Liver (tissue), 9 donors: ENCODE data around the gene PCSK1. TPM values are rescaled to one million over a fixed set of nuclear protein-coding genes. Genes with fewer than 3 reads are reported as not detected.

Source experiments
- DNase-seq: peaks from one replicate; pipeline ENCODE4 v3.0.0-alpha.2; 2017; ENCODE audit warnings: low spot score
- H3K27ac ChIP-seq, 2 donors: one replicate each; pipeline ENCODE4 v1.7.0; 2013; ENCODE audit warnings: inconsistent platforms in 2 of 2, low read length in 2 of 2, control low read depth in 1 of 2, low read depth in 1 of 2, mild to moderate bottlenecking in 1 of 2
- H3K27me3 ChIP-seq, 4 donors: one replicate each; pipeline versions ENCODE4 v1.6.1 to v1.7.0; 2013; ENCODE audit warnings: low read length in 3 of 4, inconsistent platforms in 1 of 4, mild to moderate bottlenecking in 1 of 4, moderate library complexity in 1 of 4; ENCODE audit not compliant: control insufficient read depth in 4 of 4, insufficient read depth in 4 of 4
- H3K36me3 ChIP-seq, 4 donors: one replicate each; pipeline versions ENCODE4 v1.6.1 to v1.7.0; 2013; ENCODE audit warnings: low read length in 3 of 4, mild to moderate bottlenecking in 3 of 4, low read depth in 1 of 4, moderate library complexity in 1 of 4; ENCODE audit not compliant: control insufficient read depth in 4 of 4, insufficient read depth in 3 of 4
- H3K4me1 ChIP-seq, 4 donors: one replicate each; pipeline versions ENCODE4 v1.6.1 to v1.7.0; 2013; ENCODE audit warnings: low read length in 3 of 4, mild to moderate bottlenecking in 3 of 4, moderate library complexity in 1 of 4; ENCODE audit not compliant: control insufficient read depth in 4 of 4, insufficient read depth in 4 of 4
- H3K4me3 ChIP-seq, 3 donors: one replicate each; pipeline versions ENCODE4 v1.6.1 to v1.7.0; 2013; ENCODE audit warnings: low read length in 3 of 3, control low read depth in 1 of 3, low read depth in 1 of 3, mild to moderate bottlenecking in 1 of 3
- H3K9ac ChIP-seq, 2 donors: one replicate each; pipeline ENCODE4 v1.7.0; 2013; ENCODE audit warnings: low read length in 2 of 2, mild to moderate bottlenecking in 2 of 2, moderate library complexity in 2 of 2, control low read depth in 1 of 2, low read depth in 1 of 2
- H3K9me3 ChIP-seq, 4 donors: one replicate each; pipeline versions ENCODE4 v1.6.1 to v1.7.0; 2013; ENCODE audit warnings: low read length in 3 of 4; ENCODE audit not compliant: control insufficient read depth in 4 of 4
- ATF3 ChIP-seq: IDR thresholded peaks from 2 replicates; pipeline ENCODE4 v1.6.1; 2016; ENCODE audit warnings: antibody characterized with exemption
- CTCF ChIP-seq: fragments of 150-350 bp; IDR thresholded peaks from 2 replicates; pipeline ENCODE4 v1.5.1; 2017; ENCODE audit warnings: improper control_type of control experiment, low read depth, low read length; ENCODE audit not compliant: missing input control
- EGR1 ChIP-seq, 2 donors: IDR thresholded peaks; 2 replicates each; pipeline ENCODE4 v1.6.1; 2016 to 2018; ENCODE audit warnings: antibody characterized with exemption in 2 of 2, low read depth in 2 of 2
- FOXA1 ChIP-seq: IDR thresholded peaks from 2 replicates; pipeline ENCODE4 v1.6.1; 2016; ENCODE audit warnings: antibody characterized with exemption
- FOXA2 ChIP-seq: IDR thresholded peaks from 2 replicates; pipeline ENCODE4 v1.6.1; 2016; ENCODE audit warnings: antibody characterized with exemption
- HNF4A ChIP-seq, 2 donors: conservative IDR thresholded peaks; 2 replicates each; pipeline ENCODE4 v1.6.1; 2016; ENCODE audit warnings: antibody characterized with exemption in 2 of 2, mild to moderate bottlenecking in 2 of 2
- MAX ChIP-seq: IDR thresholded peaks from 2 replicates; pipeline ENCODE4 v1.6.1; 2016; ENCODE audit warnings: antibody characterized with exemption
- NR2F2 ChIP-seq: IDR thresholded peaks from 2 replicates; pipeline ENCODE4 v1.6.1; 2016; ENCODE audit warnings: antibody characterized with exemption
- REST ChIP-seq: IDR thresholded peaks from 2 replicates; pipeline ENCODE4 v1.6.1; 2016; ENCODE audit warnings: antibody characterized with exemption, mild to moderate bottlenecking
- RXRA ChIP-seq, 2 donors: IDR thresholded peaks; 2 replicates each; pipeline ENCODE4 v1.6.1; 2017 to 2018; ENCODE audit warnings: antibody characterized with exemption in 2 of 2, mild to moderate bottlenecking in 1 of 2
- SP1 ChIP-seq: IDR thresholded peaks from 2 replicates; pipeline ENCODE4 v1.6.1; 2018; ENCODE audit warnings: antibody characterized with exemption, mild to moderate bottlenecking
- TAF1 ChIP-seq: conservative IDR thresholded peaks from 2 replicates; pipeline ENCODE4 v1.6.1; 2016; ENCODE audit warnings: antibody characterized with exemption, mild to moderate bottlenecking
- YY1 ChIP-seq: IDR thresholded peaks from 2 replicates; pipeline ENCODE4 v1.6.1; 2016; ENCODE audit warnings: antibody characterized with exemption, mild to moderate bottlenecking
- ZBTB33 ChIP-seq: IDR thresholded peaks from 2 replicates; pipeline ENCODE4 v1.6.1; 2016; ENCODE audit warnings: antibody characterized with exemption
- WGBS: extraction: QIAGEN DNeasy Blood & Tissue Kit; methylation state at CpG from one replicate; pipeline ENCODE4 v1.1.7; 2013; 5-methylcytosine and 5-hydroxymethylcytosine counted together
- polyA plus RNA-seq, 2 donors: library from polyadenylated mRNA; stranded (reverse) in 1 of 2; unstranded in 1 of 2; fragments of 200-250 nt in 1 of 2; fragments of >200 nt in 1 of 2; fragmentation: Nextera tagmentation in 1 of 2; extraction: Ambion mirVana in 1 of 2; gene quantifications; one replicate each; pipeline versions ENCODE4 v1.2.1 to v1.2.3, GENCODE V29; 2013 to 2015
- total RNA-seq, 2 donors: library from RNA; depleted of rRNA; stranded (reverse); fragments of >200 nt; gene quantifications; one replicate each; pipeline ENCODE4 v1.2.3, GENCODE V29; 2014
- donor health status: healthy.
- donor health status: healthy.
- donor health status: healthy.
- donor health status: healthy.
- donor health status: healthy.

PCSK1 gene
- total and polyA plus RNA-seq, 4 donors: 0.01 to 0.09 (median 0.08) TPM

GRCh38 chr5:96388176-96388575 lies 44.9 kb downstream of the PCSK1 start (continued):
- TF ChIP-seq CTCF (no peak), FOXA1 (no peak), NR2F2 (no peak)

GRCh38 chr5:96387616-96388015 lies 45.4 kb downstream of the PCSK1 start:
- Histone ChIP-seq H3K4me3 (no peak overlapping the region), H3K9me3 (no peaks in the 10 kb centered on the region), H3K27me3 (no peaks in the 10 kb centered on the region), H3K9ac (no peak overlapping the region), H3K27ac (no peak overlapping the region), H3K4me1 (no peaks in the 10 kb centered on the region), H3K36me3 (no peaks in the 10 kb centered on the region)
- DNase-seq: no peak
- no peak for TF ChIP-seq ZBTB33
- no peak for TF ChIP-seq MAX
- TF ChIP-seq EGR1 (IDR thresholded peaks at IDR 0.05; ENCODE audit: low read depth in 2 of 2): no peak
- WGBS: 71% methylated on average over 2 of the region's 2 CpGs

- no peaks in the 10 kb centered on the region for H3K9me3 ChIP-seq
- no peak for DNase-seq
- H3K4me3 ChIP-seq: no peak overlapping the region
- H3K4me1 ChIP-seq: no peaks in the 10 kb centered on the region
- H3K27ac ChIP-seq: no peak overlapping the region
- TF ChIP-seq TAF1: no peak
- TF ChIP-seq HNF4A (conservative IDR thresholded peaks at IDR 0.05): no peak
- TF ChIP-seq ATF3: no peak
- no peak for TF ChIP-seq EGR1 (IDR thresholded peaks at IDR 0.05; ENCODE audit: low read depth in 2 of 2)
- TF ChIP-seq FOXA1: no peak
- TF ChIP-seq RXRA (IDR thresholded peaks at IDR 0.05): no peak
- TF ChIP-seq MAX: no peak
- no peak for TF ChIP-seq NR2F2
- H3K27me3 ChIP-seq: no peaks in the 10 kb centered on the region
- WGBS: 91% methylated on average over 1 of the region's 1 CpG
- H3K9ac ChIP-seq: no peak overlapping the region
- no peaks in the 10 kb centered on the region for H3K36me3 ChIP-seq
These were observed 47.5 kb downstream of the PCSK1 start for GRCh38 chr5:96385538-96385937.

GRCh38 chr5:96384353-96384752 lies 48.7 kb downstream of the PCSK1 start:
- Histone ChIP-seq H3K4me3 (no peak overlapping the region), H3K27ac (no peak overlapping the region), H3K9ac (no peak overlapping the region), H3K4me1 (no peaks in the 10 kb centered on the region), H3K36me3 (no peaks in the 10 kb centered on the region), H3K9me3 (no peaks in the 10 kb centered on the region), H3K27me3 (no peaks in the 10 kb centered on the region)
- DNase-seq: no peak
- 82% methylated on average over 3 of the region's 3 CpGs for WGBS
- TF ChIP-seq HNF4A (conservative IDR thresholded peaks at IDR 0.05) (no peak), EGR1 (IDR thresholded peaks at IDR 0.05; ENCODE audit: low read depth in 2 of 2) (no peak), TAF1 (no peak), ATF3 (no peak), MAX (no peak), ZBTB33 (no peak), FOXA2 (no peak), YY1 (no peak), SP1 (no peak), NR2F2 (no peak), RXRA (IDR thresholded peaks at IDR 0.05) (no peak), REST (no peak)
